Measurements from ENCODE around the gene NUTF2.
A peak's percentile ranks its signal among the peaks of the same experiment; 100 is the strongest.
"Not testable (repeated sequence)": the region's sequence is repeated elsewhere in the genome, so short reads cannot be mapped to it uniquely, and the experiment has no call there.

The NUTF2 gene

GRCh38 chr16:67914758-67915495 lies 68.2 kb downstream of the NUTF2 start:
- no peak overlapping the region for H3K4me2 ChIP-seq
- peaks cover 85% of the 10 kb centered on the region for H4K20me1 ChIP-seq
- H3K27me3 ChIP-seq, result no peaks in the 10 kb centered on the region
- no peak for TF ChIP-seq Cebpa-rat (IDR thresholded peaks at IDR 0.05)
- no peak overlapping the region for H3K4me3 ChIP-seq
- H3K4me1 ChIP-seq, result peaks cover 32% of the 10 kb centered on the region
- H3K36me3 ChIP-seq, result peaks cover 86% of the 10 kb centered on the region
- no peak overlapping the region for H3K9ac ChIP-seq
- H3K9me3 ChIP-seq, result no peaks in the 10 kb centered on the region
- H3K27ac ChIP-seq, result no peak overlapping the region

DNA sequence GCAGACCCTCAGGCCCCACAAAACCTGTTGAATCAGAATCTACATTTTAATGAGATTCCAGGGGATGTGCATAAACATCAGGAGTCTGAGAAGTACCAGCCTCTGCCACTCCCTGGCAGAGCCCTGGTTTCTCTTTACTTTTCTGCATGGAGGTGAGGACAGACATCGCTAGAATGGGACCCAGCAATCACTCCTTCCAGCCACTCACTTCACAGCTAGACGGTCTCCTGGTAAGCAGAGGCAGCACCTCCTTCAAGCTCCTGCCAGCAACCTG lies 68.7 kb downstream of the NUTF2 start:
- not testable (repeated sequence) for H3K4me3 ChIP-seq, H3K9ac ChIP-seq, H3K4me2 ChIP-seq, H3K27ac ChIP-seq, H3K27me3 ChIP-seq, H3K9me3 ChIP-seq
- Histone ChIP-seq H4K20me1 (peaks cover 85% of the 10 kb centered on the region), H3K36me3 (peaks cover 84% of the 10 kb centered on the region), H3K4me1 (peaks cover 32% of the 10 kb centered on the region)

DNA sequence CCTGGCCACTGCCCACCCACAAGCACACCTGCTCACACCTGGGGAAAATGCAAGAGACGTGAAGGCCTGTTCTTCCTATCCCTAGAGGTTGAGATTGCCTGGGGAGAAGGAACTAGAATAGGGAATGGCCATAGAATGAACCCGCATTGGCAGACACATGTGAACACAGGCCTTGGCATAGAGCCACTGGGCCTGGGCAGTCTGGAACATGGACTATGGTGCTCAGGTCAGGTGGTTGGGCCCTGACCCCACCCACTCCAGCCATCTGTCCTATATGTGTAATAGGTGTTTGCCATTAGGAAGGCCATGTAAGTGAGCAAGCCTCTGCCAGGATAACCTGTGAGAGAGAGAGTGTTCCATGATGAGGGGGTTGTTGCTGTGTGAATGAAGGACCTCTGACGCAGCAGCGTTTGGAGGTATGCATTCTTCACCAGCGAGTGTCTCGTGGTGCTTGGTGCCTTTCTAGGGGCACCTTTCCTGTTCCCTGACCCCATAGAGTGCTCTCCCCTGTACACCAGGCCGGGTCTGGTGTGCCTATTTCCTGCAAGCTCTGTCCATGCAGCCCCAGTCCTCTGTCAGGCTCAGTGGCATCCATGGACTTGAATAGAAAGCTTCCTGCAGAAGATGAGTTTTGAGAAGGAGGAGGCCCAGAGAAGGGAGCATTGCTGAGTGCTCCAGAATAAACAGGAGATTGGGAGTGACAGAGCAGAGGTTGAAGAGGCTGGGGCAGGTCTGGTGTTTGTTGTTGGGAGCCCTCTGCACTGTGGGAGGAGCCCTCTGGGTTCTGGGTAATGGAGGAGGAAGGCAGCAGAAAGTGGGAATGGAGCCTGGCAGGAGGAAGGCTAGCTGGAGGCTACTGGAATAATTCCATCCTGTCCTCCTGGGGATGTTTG lies 69.3 kb downstream of the NUTF2 start:
- Histone ChIP-seq H3K4me2 (no peak overlapping the region), H4K20me1 (peaks cover 85% of the 10 kb centered on the region), H3K36me3 (peaks cover 78% of the 10 kb centered on the region), H3K27ac (no peak overlapping the region), H3K4me3 (no peak overlapping the region), H3K9ac (no peak overlapping the region), H3K4me1 (peaks cover 32% of the 10 kb centered on the region), H3K9me3 (no peaks in the 10 kb centered on the region), H3K27me3 (no peaks in the 10 kb centered on the region)
- TF ChIP-seq Cebpa-rat (IDR thresholded peaks at IDR 0.05), result no peak

DNA sequence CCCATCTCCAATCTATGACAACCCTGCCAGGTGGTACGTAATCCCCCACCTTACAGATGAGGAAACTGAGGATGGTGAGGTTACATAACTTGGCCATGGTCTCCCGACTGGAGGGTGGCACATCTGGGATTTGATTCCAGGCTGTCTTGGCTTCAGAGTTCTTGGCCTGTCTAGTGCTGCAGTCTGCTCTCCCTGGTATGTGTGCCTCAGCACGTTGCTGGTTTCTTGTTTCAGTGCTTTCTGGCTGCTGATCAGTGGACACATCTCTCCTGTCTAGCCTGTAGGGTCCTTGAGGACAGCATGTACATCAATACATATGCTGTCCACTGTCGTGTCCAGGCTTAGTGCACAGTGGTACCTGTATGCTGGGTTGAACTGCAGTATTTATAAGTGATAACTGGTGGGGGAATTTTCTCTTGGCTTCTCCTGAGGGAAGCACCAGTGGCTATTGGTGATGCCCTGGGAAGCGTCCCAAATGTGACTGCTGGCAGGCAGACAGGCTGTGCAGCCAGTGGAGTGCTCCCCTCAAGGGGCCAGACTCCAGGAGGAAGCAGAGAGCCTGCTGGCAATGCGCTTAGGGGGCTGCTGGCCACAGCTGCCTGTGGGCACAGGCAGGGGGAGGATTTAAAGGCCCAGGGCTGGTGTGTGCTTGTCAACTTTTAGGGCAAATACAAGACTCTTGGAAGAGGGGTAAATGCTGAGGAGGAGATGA lies 70.6 kb downstream of the NUTF2 start:
- H3K4me3 ChIP-seq, result no peak overlapping the region
- TF ChIP-seq Cebpa-rat (IDR thresholded peaks at IDR 0.05), result no peak
- H3K27me3 ChIP-seq, result no peaks in the 10 kb centered on the region
- H3K4me2 ChIP-seq, result no peak overlapping the region
- peaks cover 85% of the 10 kb centered on the region for H4K20me1 ChIP-seq
- peaks cover 42% of the 10 kb centered on the region for H3K4me1 ChIP-seq
- peaks cover 69% of the 10 kb centered on the region for H3K36me3 ChIP-seq
- no peak overlapping the region for H3K27ac ChIP-seq
- peak overlapping the region; percentile 35; the same call in 1 of the 2 replicates for H3K9ac ChIP-seq
- H3K9me3 ChIP-seq, result no peaks in the 10 kb centered on the region

- Histone ChIP-seq H3K27me3 (no peaks in the 10 kb centered on the region), H3K4me2 (no peak overlapping the region), H3K4me3 (no peak overlapping the region), H3K9ac (peak overlapping the region; percentile 35; the same call in 1 of the 2 replicates), H4K20me1 (peaks cover 89% of the 10 kb centered on the region), H3K27ac (no peak overlapping the region), H3K36me3 (peaks cover 74% of the 10 kb centered on the region), H3K9me3 (no peaks in the 10 kb centered on the region), H3K4me1 (peaks cover 48% of the 10 kb centered on the region)
- TF ChIP-seq Cebpa-rat (IDR thresholded peaks at IDR 0.05), result no peak
Measured at GRCh38 chr16:67917852-67918236, 71.1 kb downstream of the NUTF2 start.

- Histone ChIP-seq H3K9me3 (no peaks in the 10 kb centered on the region), H3K4me3 (no peak overlapping the region), H3K4me2 (0 out of 2 replicates have a peak overlapping the region, but pooled peaks have one; percentile 14), H3K9ac (0 out of 2 replicates have a peak overlapping the region, but pooled peaks have one; percentile 38), H3K4me1 (peaks cover 66% of the 10 kb centered on the region), H3K36me3 (peaks cover 74% of the 10 kb centered on the region), H3K27ac (peak overlapping the region; percentile 32; the same call in 1 of the 2 replicates), H3K27me3 (no peaks in the 10 kb centered on the region), H4K20me1 (peaks cover 99% of the 10 kb centered on the region)
- TF ChIP-seq Cebpa-rat (IDR thresholded peaks at IDR 0.05), result no peak
Measured at GRCh38 chr16:67919622-67920221, 73.0 kb downstream of the NUTF2 start.

Measured in BLaER1 (cell line).